IPS-15b (cell line): Measurements from ENCODE around the gene SLC17A9.
A peak's percentile ranks its signal among the peaks of the same experiment; 100 is the strongest.
"Not testable (repeated sequence)": the region's sequence is repeated elsewhere in the genome, so short reads cannot be mapped to it uniquely, and the experiment has no call there.

Source experiments
- H3K27me3 ChIP-seq: one replicate; pipeline ENCODE4 v1.6.1; 2013; ENCODE audit warnings: low read length; ENCODE audit not compliant: control insufficient read depth, insufficient read depth
- H3K36me3 ChIP-seq: one replicate; pipeline ENCODE4 v1.6.1; 2013; ENCODE audit warnings: low read length; ENCODE audit not compliant: control insufficient read depth, insufficient read depth
- H3K4me1 ChIP-seq: one replicate; pipeline ENCODE4 v1.6.1; 2013; ENCODE audit warnings: mild to moderate bottlenecking, low read length; ENCODE audit not compliant: control insufficient read depth, insufficient read depth
- H3K4me3 ChIP-seq: one replicate; pipeline ENCODE4 v1.5.1; 2013; ENCODE audit warnings: low read depth, low read length
- H3K9ac ChIP-seq: one replicate; pipeline ENCODE4 v1.6.1; 2013; ENCODE audit warnings: low read depth, mild to moderate bottlenecking, low read length
- H3K9me3 ChIP-seq: one replicate; pipeline ENCODE4 v1.6.1; 2013; ENCODE audit warnings: mild to moderate bottlenecking, low read length; ENCODE audit not compliant: control insufficient read depth, insufficient read depth

SLC17A9 gene

GRCh38 chr20:62955519-62956386 lies 3.2 kb downstream of the SLC17A9 start:
- H3K4me1 ChIP-seq = peaks cover 5% of the 10 kb centered on the region
- no peaks in the 10 kb centered on the region for H3K9me3 ChIP-seq
- H3K36me3 ChIP-seq = peaks cover 16% of the 10 kb centered on the region
- H3K27me3 ChIP-seq = no peaks in the 10 kb centered on the region
- peak overlapping the region; percentile 54 for H3K9ac ChIP-seq
- H3K4me3 ChIP-seq = no peak overlapping the region

DNA sequence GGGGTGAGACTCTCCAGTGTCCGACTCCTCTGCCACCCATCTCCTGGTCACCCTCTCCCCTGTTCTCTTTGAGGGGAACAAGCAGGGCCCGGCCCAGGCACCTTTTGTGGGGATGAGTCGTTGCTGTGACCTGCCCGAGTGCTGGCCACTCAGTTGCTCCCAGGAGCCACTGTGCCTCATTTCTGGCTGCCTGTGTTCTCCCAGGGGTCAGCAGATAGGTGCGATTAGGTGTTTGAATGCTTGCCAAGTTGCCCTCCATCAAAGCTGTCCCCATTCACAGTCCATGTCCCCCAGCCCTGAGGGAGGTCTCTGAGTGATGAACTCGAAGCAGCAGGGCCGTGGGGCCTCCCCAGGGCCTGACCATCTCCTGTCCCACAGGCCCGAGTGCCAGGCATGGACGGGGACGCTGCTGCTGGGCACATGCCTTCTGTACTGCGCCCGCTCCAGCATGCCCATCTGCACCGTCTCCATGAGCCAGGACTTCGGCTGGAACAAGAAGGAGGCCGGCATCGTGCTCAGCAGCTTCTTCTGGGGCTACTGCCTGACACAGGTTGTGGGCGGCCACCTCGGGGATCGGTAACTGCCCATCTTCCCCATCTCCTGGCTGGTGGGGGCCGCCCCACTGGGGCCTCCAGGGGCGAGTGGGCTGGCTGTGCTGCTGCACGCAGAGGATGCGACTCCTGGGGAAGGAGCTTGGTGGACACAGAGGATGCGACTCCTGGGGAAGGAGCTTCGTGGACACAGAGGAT lies 4.1 kb downstream of the SLC17A9 start:
- H3K4me3 ChIP-seq = no peak overlapping the region
- H3K9ac ChIP-seq = no peak overlapping the region
- peaks cover 5% of the 10 kb centered on the region for H3K4me1 ChIP-seq
- H3K9me3 ChIP-seq = no peaks in the 10 kb centered on the region
- H3K27me3 ChIP-seq = no peaks in the 10 kb centered on the region
- peaks cover 14% of the 10 kb centered on the region for H3K36me3 ChIP-seq

GRCh38 chr20:62957136-62958117 lies 4.9 kb downstream of the SLC17A9 start:
- Histone ChIP-seq H3K36me3 (peaks cover 17% of the 10 kb centered on the region), H3K4me1 (peaks cover 5% of the 10 kb centered on the region), H3K9me3 (no peaks in the 10 kb centered on the region), H3K9ac (no peak overlapping the region), H3K4me3 (no peak overlapping the region), H3K27me3 (no peaks in the 10 kb centered on the region)

- peaks cover 2% of the 10 kb centered on the region for H3K4me1 ChIP-seq
- H3K4me3 ChIP-seq = no peak overlapping the region
- H3K27me3 ChIP-seq = no peaks in the 10 kb centered on the region
- H3K36me3 ChIP-seq = peaks cover 21% of the 10 kb centered on the region
- H3K9ac ChIP-seq = no peak overlapping the region
- H3K9me3 ChIP-seq = no peaks in the 10 kb centered on the region
These were observed 6.0 kb downstream of the SLC17A9 start for GRCh38 chr20:62958388-62959100.

DNA sequence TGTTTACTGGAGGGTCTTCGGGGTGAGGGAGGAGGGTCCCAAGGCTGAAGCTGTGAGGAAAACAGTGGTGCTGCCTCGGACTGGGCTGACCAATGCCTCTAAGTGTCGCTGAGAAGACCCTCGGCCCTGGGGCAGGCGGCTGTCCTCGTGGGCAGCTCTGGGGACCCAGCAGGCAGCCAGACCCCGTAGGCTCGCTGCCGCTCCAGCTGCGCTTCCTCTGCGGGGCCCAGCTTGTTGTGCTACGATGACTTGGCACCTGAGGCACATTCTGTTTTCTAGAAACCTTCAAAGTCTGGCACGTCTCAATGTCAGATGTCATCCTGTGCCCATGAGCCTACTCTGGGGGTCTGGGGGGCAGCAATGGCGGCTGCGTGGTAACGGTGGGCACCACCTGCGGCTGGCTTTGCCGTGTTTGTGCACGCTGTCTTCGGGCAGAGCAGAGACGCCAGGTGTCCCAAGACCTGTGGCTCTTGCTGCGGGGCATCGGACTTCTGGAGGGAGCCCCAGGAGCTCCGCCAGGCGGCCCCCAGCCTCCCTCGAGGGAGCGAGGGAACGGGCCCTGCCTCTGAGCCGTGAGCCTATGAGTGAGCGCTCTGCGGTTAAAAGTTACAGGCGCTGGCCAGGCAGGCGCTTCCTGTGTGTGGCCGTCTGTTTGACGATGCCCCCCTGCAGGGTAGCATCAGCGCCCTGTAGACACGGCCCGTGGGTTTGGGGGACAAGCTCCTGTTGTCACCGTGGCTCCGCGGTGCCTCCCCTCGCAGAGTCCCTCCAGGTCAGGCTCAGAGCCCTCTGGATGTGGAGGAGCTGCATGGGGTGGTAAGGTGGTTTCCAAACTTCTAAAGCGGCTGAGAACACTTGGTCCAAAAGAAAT lies 6.8 kb downstream of the SLC17A9 start:
- peaks cover 22% of the 10 kb centered on the region for H3K36me3 ChIP-seq
- no peaks in the 10 kb centered on the region for H3K27me3 ChIP-seq
- no peak overlapping the region for H3K9ac ChIP-seq
- H3K4me1 ChIP-seq = no peaks in the 10 kb centered on the region
- no peaks in the 10 kb centered on the region for H3K9me3 ChIP-seq
- H3K4me3 ChIP-seq = no peak overlapping the region

DNA sequence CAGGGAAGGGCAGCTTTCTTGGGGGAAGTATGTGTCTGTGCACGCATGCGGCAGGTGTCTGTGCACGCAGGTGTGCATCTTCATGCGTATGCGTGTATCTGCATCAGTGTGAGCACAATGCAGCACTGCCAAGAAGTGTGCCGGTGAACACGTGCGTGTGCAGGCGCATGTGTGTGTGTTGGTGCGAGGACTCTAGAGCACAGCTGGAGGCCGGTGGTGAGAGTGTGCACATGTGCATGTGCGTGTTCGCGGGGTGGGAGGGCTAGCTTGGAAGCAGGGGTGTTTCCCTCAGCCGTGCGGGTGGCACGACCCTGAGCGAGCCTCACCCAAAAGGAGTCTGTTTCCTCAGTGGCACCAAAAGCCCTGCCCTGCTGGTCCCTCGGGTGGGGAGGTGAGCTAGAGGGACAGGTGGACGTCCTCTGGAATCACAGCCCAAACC lies 7.5 kb downstream of the SLC17A9 start:
- Histone ChIP-seq H3K4me3 (no peak overlapping the region), H3K36me3 (peaks cover 28% of the 10 kb centered on the region), H3K4me1 (no peaks in the 10 kb centered on the region), H3K9ac (no peak overlapping the region), H3K27me3 (no peaks in the 10 kb centered on the region), H3K9me3 (no peaks in the 10 kb centered on the region)

- not testable (repeated sequence) for H3K4me3 ChIP-seq, H3K9ac ChIP-seq, H3K9me3 ChIP-seq, H3K4me1 ChIP-seq, H3K27me3 ChIP-seq
- H3K36me3 ChIP-seq = peaks cover 33% of the 10 kb centered on the region
These were observed 8.2 kb downstream of the SLC17A9 start for GRCh38 chr20:62960446-62961309.

DNA sequence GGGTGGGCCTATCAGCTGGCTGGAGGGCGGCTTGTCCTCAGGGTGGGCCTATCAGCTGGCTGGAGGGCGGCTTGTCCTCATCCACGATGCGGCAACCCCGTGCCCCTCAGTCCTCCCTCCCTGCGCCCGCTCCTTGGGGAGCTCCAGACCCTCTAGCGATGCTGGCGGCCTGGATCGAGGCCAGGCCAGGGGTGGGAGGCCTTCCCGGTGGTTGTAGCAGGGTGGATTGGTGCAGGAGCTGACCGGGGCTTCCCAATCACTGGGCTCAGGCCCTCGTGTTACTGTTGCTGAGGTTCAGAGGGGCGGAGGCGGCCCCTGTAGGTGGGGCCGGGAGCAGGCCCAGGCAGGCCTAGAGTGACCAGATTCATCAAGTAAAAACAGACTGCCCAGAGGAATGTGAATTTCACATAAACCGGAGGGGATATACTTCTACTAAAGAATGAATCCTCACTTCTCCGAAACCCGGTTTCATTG lies 8.8 kb downstream of the SLC17A9 start:
- no peak overlapping the region for H3K4me3 ChIP-seq

DNA sequence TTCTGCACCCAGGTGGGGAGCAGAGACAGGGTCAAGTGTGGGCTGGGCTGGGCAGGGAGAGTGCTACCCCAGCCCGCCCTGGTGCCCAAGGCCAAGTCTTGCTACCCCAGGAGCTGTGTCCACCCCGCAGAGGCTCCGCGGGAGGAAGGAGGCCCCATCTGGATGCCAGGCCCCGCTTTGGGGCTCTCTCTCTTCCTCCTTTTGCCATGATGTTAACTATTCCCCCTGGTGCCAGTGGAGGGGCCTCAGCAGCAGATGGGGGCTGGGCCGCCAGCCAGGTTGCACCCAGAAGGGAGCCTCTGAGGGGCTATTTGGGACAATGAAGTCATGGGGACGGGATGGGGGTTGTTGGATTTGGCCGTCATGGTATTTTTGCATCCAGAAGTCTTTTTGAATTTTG lies 9.3 kb downstream of the SLC17A9 start:
- no peaks in the 10 kb centered on the region for H3K4me1 ChIP-seq
- H3K27me3 ChIP-seq = no peaks in the 10 kb centered on the region
- H3K9ac ChIP-seq = peak overlapping the region; percentile 60
- no peak overlapping the region for H3K4me3 ChIP-seq
- peaks cover 34% of the 10 kb centered on the region for H3K36me3 ChIP-seq
- H3K9me3 ChIP-seq = no peaks in the 10 kb centered on the region

More for the DNA sequence above, 8.8 kb downstream of the SLC17A9 start:
- no peaks in the 10 kb centered on the region for H3K27me3 ChIP-seq
- H3K9me3 ChIP-seq = no peaks in the 10 kb centered on the region
- H3K4me1 ChIP-seq = no peaks in the 10 kb centered on the region
- peaks cover 34% of the 10 kb centered on the region for H3K36me3 ChIP-seq
- H3K9ac ChIP-seq = peak overlapping the region; percentile 60
